Fibroblast of the aortic adventitia (primary cell): ENCODE data around the gene YIPF3. TPM values are rescaled to one million over a fixed set of nuclear protein-coding genes. Genes with fewer than 3 reads are reported as not detected.
A peak's percentile ranks its signal among the peaks of the same experiment; 100 is the strongest.
"Not testable (repeated sequence)": the region's sequence is repeated elsewhere in the genome, so short reads cannot be mapped to it uniquely, and the experiment has no call there.

Experiments
- DNase-seq: peaks from one replicate; pipeline ENCODE4 v3.0.0-alpha.2; 2010; ENCODE audit warnings: low read depth
- H3K4me3 ChIP-seq: 2 replicates; pipeline ENCODE4 v1.5.1; 2011; ENCODE audit warnings: low read depth, mild to moderate bottlenecking, control low read depth, low read length, moderate library complexity
- CTCF ChIP-seq: IDR thresholded peaks from 2 replicates; pipeline ENCODE4 v1.5.1; 2011; ENCODE audit warnings: mild to moderate bottlenecking, low read length, control low read depth, inconsistent platforms; ENCODE audit not compliant: insufficient read depth
- total RNA-seq: library from RNA; depleted of rRNA; stranded (reverse); fragments of >200 nt; gene quantifications from 2 replicates; pipeline ENCODE4 v1.2.3, GENCODE V29; 2012; ENCODE audit warnings: low replicate concordance

Gene YIPF3
- total RNA-seq, 1 donor: 94.4 TPM

GRCh38 chr6:43503443-43503842, 13.3 kb downstream of the YIPF3 start:
- no peak for TF ChIP-seq CTCF
- no peak overlapping the region for H3K4me3 ChIP-seq
- no peak for DNase-seq

GRCh38 chr6:43502666-43503065, 14.1 kb downstream of the YIPF3 start:
- TF ChIP-seq CTCF: no peak

GRCh38 chr6:43500921-43501320, 15.8 kb downstream of the YIPF3 start:
- no peak for DNase-seq
- H3K4me3 ChIP-seq: no peak overlapping the region
- no peak for TF ChIP-seq CTCF

More at GRCh38 chr6:43502666-43503065, 14.1 kb downstream of the YIPF3 start:
- no peak for DNase-seq
- H3K4me3 ChIP-seq: no peak overlapping the region

- no peak for TF ChIP-seq CTCF
- DNase-seq: peak; percentile 57
- no peak overlapping the region for H3K4me3 ChIP-seq
Observed at GRCh38 chr6:43499028-43499815, 17.5 kb downstream of the YIPF3 start.

- H3K4me3 ChIP-seq, DNase-seq: not testable (repeated sequence)
Observed at GRCh38 chr6:43498291-43498690, 18.4 kb downstream of the YIPF3 start.

GRCh38 chr6:43497689-43498088, 19.0 kb downstream of the YIPF3 start:
- no peak for TF ChIP-seq CTCF
- no peak overlapping the region for H3K4me3 ChIP-seq
- DNase-seq: no peak

- TF ChIP-seq CTCF: no peak
- no peak for DNase-seq
- H3K4me3 ChIP-seq: no peak overlapping the region
Observed at GRCh38 chr6:43497129-43497396, 19.7 kb downstream of the YIPF3 start.
